GM13976 (cell line): ENCODE results near the gene HLX.

Experiments used
- DNase-seq: peaks from one replicate; pipeline ENCODE4 v3.0.0; 2012; ENCODE audit warnings: low spot score
- CTCF ChIP-seq: IDR thresholded peaks from 2 replicates; pipeline ENCODE4 v1.5.1; 2012; ENCODE audit warnings: borderline replicate concordance, mild to moderate bottlenecking; ENCODE audit not compliant: insufficient read depth; ENCODE audit errors: extremely low read depth, missing control alignments, control extremely low read depth
- in situ Hi-C: fragments of 300-500 bp; cut with MboI; formaldehyde crosslinking; loops from one replicate; pipeline ENCODE4 v1.12.0; 2022; ENCODE audit warnings: low sequenced_read_pairs, mixed read lengths, inconsistent platforms; ENCODE audit not compliant: unreplicated experiment

The HLX gene

GRCh38 chr1:220887202-220887519 is 7.9 kb downstream of the HLX start:
- peak; percentile 20 for DNase-seq
- no peak for TF ChIP-seq CTCF
- in situ Hi-C loops, result no loop called here

- no peak for TF ChIP-seq CTCF
- peak; percentile 19 for DNase-seq
- in situ Hi-C loops, result no loop called here
Measured at GRCh38 chr1:220887520-220888416, 8.5 kb downstream of the HLX start.

GRCh38 chr1:220888417-220888986 is 9.3 kb downstream of the HLX start:
- in situ Hi-C loops, result no loop called here
- TF ChIP-seq CTCF, result no peak
- DNase-seq, result peak; percentile 9

GRCh38 chr1:220889333-220889732 is 10.1 kb downstream of the HLX start:
- peak; percentile 15 for DNase-seq
- TF ChIP-seq CTCF, result no peak
- in situ Hi-C loops, result no loop called here

- in situ Hi-C loops, result no loop called here
- no peak for TF ChIP-seq CTCF
- DNase-seq, result no peak
Measured at GRCh38 chr1:220889848-220890287, 10.6 kb downstream of the HLX start.

GRCh38 chr1:220890602-220891001 is 11.4 kb downstream of the HLX start:
- DNase-seq, result no peak
- in situ Hi-C loops, result no loop called here
- TF ChIP-seq CTCF, result no peak
